Measurements from ENCODE around the gene FOXI3. TPM values are rescaled to one million over a fixed set of nuclear protein-coding genes. Genes with fewer than 3 reads are reported as not detected.
A peak's percentile ranks its signal among the peaks of the same experiment; 100 is the strongest.

The FOXI3 gene
- total RNA-seq, 1 experiment from 2014 or later, result not detected

- Mint-ChIP-seq H3K27ac (ENCODE audit: unreplicated experiment) (no peak overlapping the region), H3K9me3 (ENCODE audit: unreplicated experiment) (no peaks in the 10 kb centered on the region), H3K36me3 (ENCODE audit: insufficient read depth, unreplicated experiment) (no peaks in the 10 kb centered on the region), H3K4me1 (ENCODE audit: low read depth, unreplicated experiment) (peaks cover 9% of the 10 kb centered on the region), H3K4me3 (ENCODE audit: unreplicated experiment) (no peak overlapping the region), H3K27me3 (ENCODE audit: insufficient read depth, unreplicated experiment) (no peaks in the 10 kb centered on the region)
- H3K36me3 ChIP-seq (ENCODE audit: control insufficient read depth, insufficient read depth, low read length), result no peaks in the 10 kb centered on the region
- no peaks in the 10 kb centered on the region for H3K9me3 ChIP-seq
- H3K27me3 ChIP-seq (replicated peaks; ENCODE audit: control insufficient read depth, insufficient read depth, low read length), result no peaks in the 10 kb centered on the region
- ChIA-PET CTCF (no interaction called here), POLR2A (no interaction called here)
- no peaks in the 10 kb centered on the region for H3K4me1 ChIP-seq
- intact Hi-C loops (cut with micrococcal nuclease; ENCODE audit: unreplicated experiment), result no loop called here
- no peak for DNase-seq
- no peak overlapping the region for H3K4me3 ChIP-seq (ENCODE audit: low read depth, low read length)
- no TSS peak for BruUV-seq (replicated peaks)
- TF ChIP-seq, protein P1, sequence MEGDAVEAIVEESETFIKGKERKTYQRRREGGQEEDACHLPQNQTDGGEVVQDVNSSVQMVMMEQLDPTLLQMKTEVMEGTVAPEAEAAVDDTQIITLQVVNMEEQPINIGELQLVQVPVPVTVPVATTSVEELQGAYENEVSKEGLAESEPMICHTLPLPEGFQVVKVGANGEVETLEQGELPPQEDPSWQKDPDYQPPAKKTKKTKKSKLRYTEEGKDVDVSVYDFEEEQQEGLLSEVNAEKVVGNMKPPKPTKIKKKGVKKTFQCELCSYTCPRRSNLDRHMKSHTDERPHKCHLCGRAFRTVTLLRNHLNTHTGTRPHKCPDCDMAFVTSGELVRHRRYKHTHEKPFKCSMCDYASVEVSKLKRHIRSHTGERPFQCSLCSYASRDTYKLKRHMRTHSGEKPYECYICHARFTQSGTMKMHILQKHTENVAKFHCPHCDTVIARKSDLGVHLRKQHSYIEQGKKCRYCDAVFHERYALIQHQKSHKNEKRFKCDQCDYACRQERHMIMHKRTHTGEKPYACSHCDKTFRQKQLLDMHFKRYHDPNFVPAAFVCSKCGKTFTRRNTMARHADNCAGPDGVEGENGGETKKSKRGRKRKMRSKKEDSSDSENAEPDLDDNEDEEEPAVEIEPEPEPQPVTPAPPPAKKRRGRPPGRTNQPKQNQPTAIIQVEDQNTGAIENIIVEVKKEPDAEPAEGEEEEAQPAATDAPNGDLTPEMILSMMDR (IDR thresholded peaks at IDR 0.05; ENCODE audit: insufficient read depth in 1 of 2, low read depth in 1 of 2, low read length in 1 of 2, severe bottlenecking in 1 of 2, unreplicated experiment in 1 of 2), result no peak
These were observed 30.7 kb upstream of the FOXI3 start for GRCh38 chr2:88483200-88483599.

DNA sequence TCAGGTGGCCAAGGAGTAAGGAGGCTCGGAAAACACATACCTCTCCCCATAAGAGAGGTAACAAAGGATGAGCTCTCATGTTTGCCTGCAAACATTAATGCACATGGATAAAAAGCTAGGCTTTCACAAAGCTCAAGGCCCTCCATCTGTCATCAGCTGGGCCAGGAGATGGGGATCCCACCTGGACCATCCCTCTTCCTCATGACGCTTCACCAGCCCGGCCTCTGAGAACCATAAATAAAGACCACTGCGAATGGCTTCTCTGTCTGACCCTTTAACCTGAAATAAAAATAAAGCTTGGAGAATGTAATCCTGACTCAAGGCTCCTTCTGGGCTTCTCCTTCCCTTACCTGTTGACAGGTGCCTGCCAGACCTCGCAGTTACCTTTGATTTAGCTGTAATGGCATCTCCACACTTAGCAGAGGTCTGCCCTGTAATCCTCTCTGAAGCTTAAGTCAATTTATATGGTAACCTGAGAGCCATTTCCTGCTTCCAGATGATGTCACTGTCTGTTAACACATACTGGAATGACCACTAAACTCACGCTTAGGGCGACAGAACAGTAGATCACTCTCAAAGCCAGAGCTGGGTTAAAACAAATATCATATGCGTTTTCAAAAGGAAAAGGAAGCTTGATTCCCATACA, 29.3 kb upstream of the FOXI3 start:
- CTCF ChIA-PET, result no interaction called here
- no peaks in the 10 kb centered on the region for H3K9me3 ChIP-seq
- peak in 1 of 2 experiments; percentile 34 for DNase-seq
- Mint-ChIP-seq H3K27me3 (ENCODE audit: insufficient read depth, unreplicated experiment) (peaks cover 3% of the 10 kb centered on the region), H3K27ac (ENCODE audit: unreplicated experiment) (no peak overlapping the region), H3K9me3 (ENCODE audit: unreplicated experiment) (no peaks in the 10 kb centered on the region), H3K4me1 (ENCODE audit: low read depth, unreplicated experiment) (peaks cover 9% of the 10 kb centered on the region), H3K4me3 (ENCODE audit: unreplicated experiment) (no peak overlapping the region), H3K36me3 (ENCODE audit: insufficient read depth, unreplicated experiment) (no peaks in the 10 kb centered on the region)
- H3K36me3 ChIP-seq (ENCODE audit: control insufficient read depth, insufficient read depth, low read length), result no peaks in the 10 kb centered on the region
- intact Hi-C loops (cut with micrococcal nuclease; ENCODE audit: unreplicated experiment), result no loop called here
- TF ChIP-seq, protein P1 (IDR thresholded peaks at IDR 0.05; ENCODE audit: insufficient read depth in 1 of 2, low read depth in 1 of 2, low read length in 1 of 2, severe bottlenecking in 1 of 2, unreplicated experiment in 1 of 2), result no peak
- H3K4me3 ChIP-seq (ENCODE audit: low read depth, low read length), result no peak overlapping the region
- POLR2A ChIA-PET, result no interaction called here
- no TSS peak for BruUV-seq (replicated peaks)
- no peaks in the 10 kb centered on the region for H3K4me1 ChIP-seq
- no peaks in the 10 kb centered on the region for H3K27me3 ChIP-seq (replicated peaks; ENCODE audit: control insufficient read depth, insufficient read depth, low read length)

DNA sequence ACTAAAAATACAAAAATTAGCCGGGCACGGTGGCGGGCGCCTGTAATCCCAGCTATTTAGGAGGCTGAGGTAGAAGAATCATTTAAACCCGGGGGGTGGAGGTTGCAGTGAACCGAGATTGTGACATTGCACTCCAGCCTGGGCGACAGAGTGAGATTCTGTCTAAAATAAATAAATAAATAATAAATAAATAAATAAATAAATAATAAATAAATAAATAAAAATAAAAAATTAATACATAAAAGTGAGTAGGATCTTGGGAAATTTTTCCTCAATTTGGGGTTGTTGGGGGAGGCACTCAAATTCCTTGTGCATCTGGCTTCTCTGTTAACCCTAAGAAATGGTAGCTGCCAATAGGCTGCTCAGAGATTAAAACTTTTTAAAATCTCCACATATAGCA, 20.3 kb upstream of the FOXI3 start:
- CTCF ChIA-PET, result no interaction called here
- intact Hi-C loops (cut with micrococcal nuclease; ENCODE audit: unreplicated experiment), result no loop called here
- BruUV-seq (replicated peaks), result no TSS peak

More for the DNA sequence above, 20.3 kb upstream of the FOXI3 start:
- H3K36me3 Mint-ChIP-seq (ENCODE audit: insufficient read depth, unreplicated experiment), result no peaks in the 10 kb centered on the region
- no peaks in the 10 kb centered on the region for H3K4me1 Mint-ChIP-seq (ENCODE audit: low read depth, unreplicated experiment)
- Histone ChIP-seq H3K4me1 (no peaks in the 10 kb centered on the region), H3K36me3 (ENCODE audit: control insufficient read depth, insufficient read depth, low read length) (no peaks in the 10 kb centered on the region), H3K4me3 (ENCODE audit: low read depth, low read length) (no peak overlapping the region), H3K27me3 (replicated peaks; ENCODE audit: control insufficient read depth, insufficient read depth, low read length) (no peaks in the 10 kb centered on the region), H3K9me3 (no peaks in the 10 kb centered on the region)
- H3K27me3 Mint-ChIP-seq (ENCODE audit: insufficient read depth, unreplicated experiment), result peaks cover 8% of the 10 kb centered on the region
- no peak overlapping the region for H3K27ac Mint-ChIP-seq (ENCODE audit: unreplicated experiment)
- no peak overlapping the region for H3K4me3 Mint-ChIP-seq (ENCODE audit: unreplicated experiment)
- H3K9me3 Mint-ChIP-seq (ENCODE audit: unreplicated experiment), result no peaks in the 10 kb centered on the region
- DNase-seq, result no peak
- POLR2A ChIA-PET, result no interaction called here
- TF ChIP-seq, protein P1 (IDR thresholded peaks at IDR 0.05; ENCODE audit: insufficient read depth in 1 of 2, low read depth in 1 of 2, low read length in 1 of 2, severe bottlenecking in 1 of 2, unreplicated experiment in 1 of 2), result no peak

All from Caco-2 (cell line).